Mesenchymal stem cell (in vitro differentiated cells and primary cell): ENCODE results near the gene CASP2.

ENCODE experiments used
- DNase-seq: peaks from one replicate; pipeline ENCODE4 v3.0.0-alpha.2; 2013
- H2AFZ ChIP-seq: one replicate; pipeline ENCODE4 v1.6.1; 2013; ENCODE audit warnings: low read depth, mild to moderate bottlenecking, control low read depth, inconsistent platforms, low read length, moderate library complexity
- H2AK5ac ChIP-seq: 2 replicates; pipeline ENCODE4 v1.6.1; 2013; ENCODE audit warnings: low read length, moderate library complexity, mild to moderate bottlenecking, inconsistent platforms; ENCODE audit not compliant: severe bottlenecking
- H2BK120ac ChIP-seq: one replicate; pipeline ENCODE4 v1.6.1; 2013; ENCODE audit warnings: low read depth, mild to moderate bottlenecking, inconsistent platforms, low read length, moderate library complexity
- H2BK12ac ChIP-seq, 2 experiments: one replicate each; pipeline ENCODE4 v1.6.1; 2013; ENCODE audit warnings: inconsistent platforms in 2 of 2, low read length in 2 of 2, mild to moderate bottlenecking in 2 of 2, moderate library complexity in 2 of 2, control low read depth in 1 of 2
- H2BK15ac ChIP-seq: one replicate; pipeline ENCODE4 v1.6.1; 2013; ENCODE audit warnings: mild to moderate bottlenecking, low read depth, inconsistent platforms; ENCODE audit not compliant: poor library complexity, severe bottlenecking
- H2BK5ac ChIP-seq: 2 replicates; pipeline ENCODE4 v1.6.1; 2013; ENCODE audit warnings: low read depth, mild to moderate bottlenecking, low read length, control low read depth, inconsistent platforms; ENCODE audit not compliant: poor library complexity, severe bottlenecking
- H3K14ac ChIP-seq, 2 experiments: one replicate each; pipeline ENCODE4 v1.6.1; 2013; ENCODE audit warnings: inconsistent platforms in 2 of 2, low read length in 2 of 2, control low read depth in 1 of 2, mild to moderate bottlenecking in 1 of 2, moderate library complexity in 1 of 2
- H3K18ac ChIP-seq, 2 experiments: one replicate each; pipeline ENCODE4 v1.6.1; 2013; ENCODE audit warnings: inconsistent platforms in 2 of 2, low read length in 2 of 2, control low read depth in 1 of 2, low read depth in 1 of 2, mild to moderate bottlenecking in 1 of 2
- H3K23ac ChIP-seq, 2 experiments: one replicate each; pipeline ENCODE4 v1.6.1; 2013; ENCODE audit warnings: inconsistent platforms in 2 of 2, low read length in 2 of 2, mild to moderate bottlenecking in 2 of 2, moderate library complexity in 2 of 2, control low read depth in 1 of 2
- H3K27ac ChIP-seq: 2 replicates; pipeline ENCODE4 v1.5.1; 2013; ENCODE audit warnings: mild to moderate bottlenecking, moderate library complexity, low read length, control low read depth, inconsistent platforms; ENCODE audit not compliant: poor library complexity, severe bottlenecking
- H3K27me3 ChIP-seq, 2 experiments: 2 replicates each; pipeline versions ENCODE4 v1.6.1 to v1.7.0; 2013; ENCODE audit warnings: low read length in 2 of 2, mild to moderate bottlenecking in 2 of 2, moderate library complexity in 2 of 2, control low read depth in 1 of 2, inconsistent platforms in 1 of 2; ENCODE audit not compliant: control insufficient read depth in 1 of 2, insufficient read depth in 1 of 2
- H3K36me3 ChIP-seq, 2 experiments: 2 replicates each; pipeline versions ENCODE4 v1.6.1 to v1.7.0; 2013; ENCODE audit warnings: low read length in 2 of 2, control low read depth in 1 of 2, inconsistent platforms in 1 of 2, low read depth in 1 of 2, mild to moderate bottlenecking in 1 of 2; ENCODE audit not compliant: insufficient read depth in 2 of 2, control insufficient read depth in 1 of 2
- H3K4ac ChIP-seq, 2 experiments: one replicate each; pipeline ENCODE4 v1.6.1; 2013; ENCODE audit warnings: inconsistent platforms in 2 of 2, low read length in 2 of 2, mild to moderate bottlenecking in 2 of 2, moderate library complexity in 2 of 2, control low read depth in 1 of 2, low read depth in 1 of 2
- H3K4me1 ChIP-seq: 2 replicates; pipeline ENCODE4 v1.6.1; 2013; ENCODE audit warnings: low read depth, low read length, control low read depth; ENCODE audit not compliant: control insufficient read depth, insufficient read depth
- H3K4me2 ChIP-seq: 2 replicates; pipeline ENCODE4 v1.6.1; 2013; ENCODE audit warnings: low read length, mild to moderate bottlenecking, inconsistent platforms; ENCODE audit not compliant: poor library complexity, severe bottlenecking
- H3K4me3 ChIP-seq, 2 experiments: 2 replicates each; pipeline versions ENCODE4 v1.5.1 to v1.7.0; 2013; ENCODE audit warnings: low read length in 2 of 2, mild to moderate bottlenecking in 2 of 2, control low read depth in 1 of 2, low read depth in 1 of 2; ENCODE audit not compliant: insufficient read depth in 1 of 2
- H3K79me1 ChIP-seq: replicated peaks from 2 replicates; pipeline ENCODE4 v1.6.1; 2013; ENCODE audit warnings: mild to moderate bottlenecking, control low read depth, low read length, inconsistent platforms; ENCODE audit not compliant: poor library complexity, severe bottlenecking
- H3K9ac ChIP-seq: 2 replicates; pipeline ENCODE4 v1.7.0; 2013; ENCODE audit warnings: mild to moderate bottlenecking, low read length, moderate library complexity
- H3K9me3 ChIP-seq: 2 replicates; pipeline ENCODE4 v1.7.0; 2013; ENCODE audit warnings: mild to moderate bottlenecking, low read length; ENCODE audit not compliant: control insufficient read depth
- H4K8ac ChIP-seq: one replicate; pipeline ENCODE4 v1.6.1; 2013; ENCODE audit warnings: inconsistent platforms, mild to moderate bottlenecking, low read length, moderate library complexity
- H4K91ac ChIP-seq: one replicate; pipeline ENCODE4 v1.6.1; 2013; ENCODE audit warnings: mild to moderate bottlenecking, low read length, inconsistent platforms
- WGBS: methylation state at CpG from one replicate; pipeline ENCODE4 v1.1.7; 2013; ENCODE audit warnings: mixed read lengths; 5-methylcytosine and 5-hydroxymethylcytosine counted together

The CASP2 gene

DNA sequence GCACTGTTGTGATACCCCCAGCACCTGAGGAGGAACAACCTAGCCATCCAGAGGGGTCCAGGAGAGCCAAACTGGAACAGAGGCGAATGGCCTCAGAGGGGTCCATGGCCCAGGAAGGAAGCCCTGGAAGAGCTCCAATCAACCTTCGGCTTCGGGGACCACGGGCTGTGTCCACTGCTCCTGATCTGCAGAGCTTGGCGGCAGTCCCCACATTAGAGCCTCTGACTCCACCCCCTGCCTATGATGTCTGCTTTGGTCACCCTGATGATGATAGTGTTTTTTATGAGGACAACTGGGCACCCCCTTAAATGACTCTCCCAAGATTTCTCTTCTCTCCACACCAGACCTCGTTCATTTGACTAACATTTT is 1.6 kb upstream of the CASP2 start:
- Histone ChIP-seq H3K18ac (no peak overlapping the region), H3K36me3 (peaks cover 3 to 5% of the 10 kb centered on the region in 2 experiments), H3K27me3 (no peaks in the 10 kb centered on the region), H2BK120ac (no peak overlapping the region), H2AFZ (no peak overlapping the region), H3K4ac (no peak overlapping the region), H2BK15ac (no peak overlapping the region), H2BK5ac (no peak overlapping the region), H2AK5ac (peak overlapping the region; percentile 86), H2BK12ac (no peak overlapping the region), H3K23ac (no peak overlapping the region), H3K4me3 (no peak overlapping the region), H3K27ac (no peak overlapping the region), H3K9me3 (no peaks in the 10 kb centered on the region), H3K4me1 (peaks cover 22% of the 10 kb centered on the region), H4K8ac (peak overlapping the region; percentile 9), H3K9ac (no peak overlapping the region), H3K4me2 (no peak overlapping the region), H3K79me1 (peaks cover 2% of the 10 kb centered on the region), H3K14ac (no peak overlapping the region), H4K91ac (no peak overlapping the region)
- WGBS, result 100% methylated on average over 2 of the region's 6 CpGs
- DNase-seq, result no peak

DNA sequence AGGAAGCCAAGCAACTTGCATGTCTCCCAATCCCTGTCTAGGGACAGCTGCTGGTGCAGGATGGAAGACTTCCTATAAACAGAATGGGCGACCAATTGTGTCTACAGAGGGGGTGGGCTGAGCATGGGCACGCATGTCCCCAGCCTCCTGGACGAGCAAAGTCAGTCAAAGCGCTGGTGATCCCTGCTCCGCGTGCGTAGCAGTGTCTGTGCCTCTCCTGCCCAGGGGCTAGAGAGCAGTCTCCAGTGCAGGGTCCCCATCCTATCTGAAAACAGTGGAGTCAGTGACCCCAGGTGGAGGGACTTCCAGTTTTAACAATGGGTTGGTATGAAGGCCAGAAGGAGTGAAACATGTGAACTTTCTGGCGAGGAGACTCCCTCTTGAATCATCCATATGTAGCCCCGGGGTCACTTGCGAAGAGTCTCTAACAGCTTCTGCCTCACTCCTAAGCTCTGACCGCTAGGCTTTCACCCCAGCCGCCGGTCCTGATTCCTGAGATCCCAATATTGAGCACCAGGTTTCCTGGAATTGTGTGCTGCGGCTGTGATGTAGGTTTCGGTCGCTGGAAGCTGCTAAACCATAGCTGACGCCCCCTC is 714 bp upstream of the CASP2 start:
- H3K18ac ChIP-seq, result peak overlapping the region; percentile 73 to 82
- peak overlapping the region; percentile 60 for H2AFZ ChIP-seq
- H3K4me3 ChIP-seq, result peak overlapping the region; percentile 35 to 68
- peak overlapping the region; percentile 78 for H4K91ac ChIP-seq
- WGBS, result 91% methylated on average over 17 of the region's 17 CpGs
- H3K79me1 ChIP-seq, result peaks cover 2% of the 10 kb centered on the region
- H3K9ac ChIP-seq, result peak overlapping the region; percentile 27
- no peaks in the 10 kb centered on the region for H3K9me3 ChIP-seq
- peak overlapping the region; percentile 93 for H4K8ac ChIP-seq
- H2AK5ac ChIP-seq, result peak overlapping the region; percentile 72
- no peak overlapping the region for H2BK5ac ChIP-seq
- no peak overlapping the region for H3K23ac ChIP-seq
- H3K4ac ChIP-seq, result peak overlapping the region; percentile 41 to 75
- H3K27me3 ChIP-seq, result no peaks in the 10 kb centered on the region
- H3K4me1 ChIP-seq, result peaks cover 19% of the 10 kb centered on the region
- no peak overlapping the region for H3K14ac ChIP-seq
- peaks cover 7 to 14% of the 10 kb centered on the region in 2 experiments for H3K36me3 ChIP-seq
- H3K4me2 ChIP-seq, result peak overlapping the region; percentile 51
- H3K27ac ChIP-seq, result no peak overlapping the region
- no peak for DNase-seq
- peak overlapping the region; percentile 82 for H2BK15ac ChIP-seq
- peak overlapping the region in 1 of 2 experiments; percentile 85 for H2BK12ac ChIP-seq
- no peak overlapping the region for H2BK120ac ChIP-seq

DNA sequence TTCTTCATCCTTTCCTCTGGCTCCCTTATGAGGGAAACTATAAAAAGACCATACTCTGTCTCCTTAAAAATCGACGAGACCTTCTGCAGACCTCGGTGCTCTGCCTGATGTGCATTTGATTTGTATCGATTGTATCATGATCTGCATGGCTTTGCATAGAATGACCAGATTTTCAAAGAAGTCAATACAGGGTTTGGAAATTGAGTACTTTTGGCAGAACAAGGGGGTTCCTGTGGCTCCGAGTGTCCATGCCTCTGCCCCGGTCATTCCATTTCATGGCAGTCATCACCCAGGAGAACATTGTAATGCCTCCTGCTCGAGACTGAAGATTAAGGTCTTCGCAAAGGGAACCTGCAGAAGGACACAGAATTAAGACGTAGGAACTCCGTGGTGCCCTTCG is 685 bp downstream of the CASP2 start:
- Histone ChIP-seq H3K36me3 (peaks cover 21 to 28% of the 10 kb centered on the region in 2 experiments), H3K27ac (peak overlapping the region; percentile 79), H4K91ac (no peak overlapping the region), H3K4me2 (peak overlapping the region; percentile 64), H2BK12ac (no peak overlapping the region), H3K23ac (no peak overlapping the region), H3K9me3 (no peaks in the 10 kb centered on the region), H3K79me1 (peaks cover 12% of the 10 kb centered on the region), H4K8ac (no peak overlapping the region), H3K14ac (no peak overlapping the region), H2AFZ (no peak overlapping the region), H3K27me3 (no peaks in the 10 kb centered on the region), H3K18ac (peak overlapping the region in 1 of 2 experiments; percentile 94), H3K4ac (peak overlapping the region in 1 of 2 experiments; percentile 65), H3K4me3 (peak overlapping the region; percentile 83 to 87), H3K4me1 (peaks cover 19% of the 10 kb centered on the region), H2BK120ac (peak overlapping the region; percentile 71), H2AK5ac (peak overlapping the region; percentile 45), H2BK5ac (no peak overlapping the region), H3K9ac (peak overlapping the region; percentile 93), H2BK15ac (no peak overlapping the region)
- peak; percentile 42 for DNase-seq
- WGBS, result 0% methylated on average over 8 of the region's 11 CpGs

DNA sequence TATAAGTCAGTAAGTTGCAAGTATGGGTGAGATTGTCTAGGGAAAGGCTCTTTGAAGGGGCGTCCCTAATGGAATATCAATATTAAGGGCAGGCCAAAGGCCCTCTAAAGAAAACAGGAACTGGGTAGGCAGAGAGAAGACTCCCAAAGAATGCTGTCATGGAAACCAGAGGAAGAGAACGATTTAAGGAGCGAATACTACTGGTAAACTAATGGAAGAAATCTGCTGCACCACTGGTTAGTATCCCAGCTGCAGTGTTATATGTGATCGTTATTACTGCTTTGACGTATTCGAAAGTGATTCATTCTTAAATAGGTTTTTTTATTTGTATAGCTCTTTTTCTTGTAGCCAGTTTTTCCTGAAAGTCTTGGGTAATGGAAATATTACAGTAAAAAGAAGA is 1.3 kb downstream of the CASP2 start:
- Histone ChIP-seq H3K9ac (peak overlapping the region; percentile 93), H3K79me1 (peaks cover 15% of the 10 kb centered on the region), H3K4me2 (peak overlapping the region; percentile 64), H2BK5ac (no peak overlapping the region), H2BK120ac (no peak overlapping the region), H3K14ac (no peak overlapping the region), H4K8ac (no peak overlapping the region), H3K9me3 (no peaks in the 10 kb centered on the region), H3K23ac (no peak overlapping the region), H2BK12ac (no peak overlapping the region), H4K91ac (no peak overlapping the region), H3K18ac (no peak overlapping the region), H3K4me1 (peaks cover 19% of the 10 kb centered on the region), H3K27ac (peak overlapping the region; percentile 79), H3K36me3 (peaks cover 23 to 34% of the 10 kb centered on the region in 2 experiments), H3K27me3 (no peaks in the 10 kb centered on the region), H2BK15ac (no peak overlapping the region), H2AFZ (no peak overlapping the region), H3K4ac (no peak overlapping the region), H3K4me3 (peak overlapping the region in 1 of 2 experiments; percentile 87), H2AK5ac (no peak overlapping the region)
- DNase-seq, result peak; percentile 18
- WGBS, result 62% methylated on average over 6 of the region's 6 CpGs
